Mesenchymal stem cell (in vitro differentiated cells and primary cell): Measurements from ENCODE around the gene ZFPM1.

Experiments used
- DNase-seq: peaks from one replicate; pipeline ENCODE4 v3.0.0-alpha.2; 2013
- H2AFZ ChIP-seq: one replicate; pipeline ENCODE4 v1.6.1; 2013; ENCODE audit warnings: low read depth, mild to moderate bottlenecking, control low read depth, inconsistent platforms, low read length, moderate library complexity
- H2AK5ac ChIP-seq: 2 replicates; pipeline ENCODE4 v1.6.1; 2013; ENCODE audit warnings: low read length, moderate library complexity, mild to moderate bottlenecking, inconsistent platforms; ENCODE audit not compliant: severe bottlenecking
- H2BK120ac ChIP-seq: one replicate; pipeline ENCODE4 v1.6.1; 2013; ENCODE audit warnings: low read depth, mild to moderate bottlenecking, inconsistent platforms, low read length, moderate library complexity
- H2BK12ac ChIP-seq, 2 experiments: one replicate each; pipeline ENCODE4 v1.6.1; 2013; ENCODE audit warnings: inconsistent platforms in 2 of 2, low read length in 2 of 2, mild to moderate bottlenecking in 2 of 2, moderate library complexity in 2 of 2, control low read depth in 1 of 2
- H2BK15ac ChIP-seq: one replicate; pipeline ENCODE4 v1.6.1; 2013; ENCODE audit warnings: mild to moderate bottlenecking, low read depth, inconsistent platforms; ENCODE audit not compliant: poor library complexity, severe bottlenecking
- H2BK5ac ChIP-seq: 2 replicates; pipeline ENCODE4 v1.6.1; 2013; ENCODE audit warnings: low read depth, mild to moderate bottlenecking, low read length, control low read depth, inconsistent platforms; ENCODE audit not compliant: poor library complexity, severe bottlenecking
- H3K14ac ChIP-seq, 2 experiments: one replicate each; pipeline ENCODE4 v1.6.1; 2013; ENCODE audit warnings: inconsistent platforms in 2 of 2, low read length in 2 of 2, control low read depth in 1 of 2, mild to moderate bottlenecking in 1 of 2, moderate library complexity in 1 of 2
- H3K18ac ChIP-seq, 2 experiments: one replicate each; pipeline ENCODE4 v1.6.1; 2013; ENCODE audit warnings: inconsistent platforms in 2 of 2, low read length in 2 of 2, control low read depth in 1 of 2, low read depth in 1 of 2, mild to moderate bottlenecking in 1 of 2
- H3K23ac ChIP-seq, 2 experiments: one replicate each; pipeline ENCODE4 v1.6.1; 2013; ENCODE audit warnings: inconsistent platforms in 2 of 2, low read length in 2 of 2, mild to moderate bottlenecking in 2 of 2, moderate library complexity in 2 of 2, control low read depth in 1 of 2
- H3K27ac ChIP-seq: 2 replicates; pipeline ENCODE4 v1.5.1; 2013; ENCODE audit warnings: mild to moderate bottlenecking, moderate library complexity, low read length, control low read depth, inconsistent platforms; ENCODE audit not compliant: poor library complexity, severe bottlenecking
- H3K27me3 ChIP-seq, 2 experiments: 2 replicates each; pipeline versions ENCODE4 v1.6.1 to v1.7.0; 2013; ENCODE audit warnings: low read length in 2 of 2, mild to moderate bottlenecking in 2 of 2, moderate library complexity in 2 of 2, control low read depth in 1 of 2, inconsistent platforms in 1 of 2; ENCODE audit not compliant: control insufficient read depth in 1 of 2, insufficient read depth in 1 of 2
- H3K36me3 ChIP-seq, 2 experiments: 2 replicates each; pipeline versions ENCODE4 v1.6.1 to v1.7.0; 2013; ENCODE audit warnings: low read length in 2 of 2, control low read depth in 1 of 2, inconsistent platforms in 1 of 2, low read depth in 1 of 2, mild to moderate bottlenecking in 1 of 2; ENCODE audit not compliant: insufficient read depth in 2 of 2, control insufficient read depth in 1 of 2
- H3K4ac ChIP-seq, 2 experiments: one replicate each; pipeline ENCODE4 v1.6.1; 2013; ENCODE audit warnings: inconsistent platforms in 2 of 2, low read length in 2 of 2, mild to moderate bottlenecking in 2 of 2, moderate library complexity in 2 of 2, control low read depth in 1 of 2, low read depth in 1 of 2
- H3K4me1 ChIP-seq: 2 replicates; pipeline ENCODE4 v1.6.1; 2013; ENCODE audit warnings: low read depth, low read length, control low read depth; ENCODE audit not compliant: control insufficient read depth, insufficient read depth
- H3K4me2 ChIP-seq: 2 replicates; pipeline ENCODE4 v1.6.1; 2013; ENCODE audit warnings: low read length, mild to moderate bottlenecking, inconsistent platforms; ENCODE audit not compliant: poor library complexity, severe bottlenecking
- H3K4me3 ChIP-seq, 2 experiments: 2 replicates each; pipeline versions ENCODE4 v1.5.1 to v1.7.0; 2013; ENCODE audit warnings: low read length in 2 of 2, mild to moderate bottlenecking in 2 of 2, control low read depth in 1 of 2, low read depth in 1 of 2; ENCODE audit not compliant: insufficient read depth in 1 of 2
- H3K79me1 ChIP-seq: replicated peaks from 2 replicates; pipeline ENCODE4 v1.6.1; 2013; ENCODE audit warnings: mild to moderate bottlenecking, control low read depth, low read length, inconsistent platforms; ENCODE audit not compliant: poor library complexity, severe bottlenecking
- H3K9ac ChIP-seq: 2 replicates; pipeline ENCODE4 v1.7.0; 2013; ENCODE audit warnings: mild to moderate bottlenecking, low read length, moderate library complexity
- H3K9me3 ChIP-seq: 2 replicates; pipeline ENCODE4 v1.7.0; 2013; ENCODE audit warnings: mild to moderate bottlenecking, low read length; ENCODE audit not compliant: control insufficient read depth
- H4K8ac ChIP-seq: one replicate; pipeline ENCODE4 v1.6.1; 2013; ENCODE audit warnings: inconsistent platforms, mild to moderate bottlenecking, low read length, moderate library complexity
- H4K91ac ChIP-seq: one replicate; pipeline ENCODE4 v1.6.1; 2013; ENCODE audit warnings: mild to moderate bottlenecking, low read length, inconsistent platforms
- WGBS: methylation state at CpG from one replicate; pipeline ENCODE4 v1.1.7; 2013; ENCODE audit warnings: mixed read lengths; 5-methylcytosine and 5-hydroxymethylcytosine counted together

ZFPM1 gene

GRCh38 chr16:88413231-88413630 lies 39.8 kb upstream of the ZFPM1 start:
- no peak overlapping the region for H3K4me2 ChIP-seq
- no peak overlapping the region for H2AK5ac ChIP-seq
- no peak overlapping the region for H3K23ac ChIP-seq
- no peaks in the 10 kb centered on the region for H3K9me3 ChIP-seq
- H3K27me3 ChIP-seq, result no peaks in the 10 kb centered on the region
- no peak overlapping the region for H3K14ac ChIP-seq
- no peak overlapping the region for H2BK15ac ChIP-seq
- no peak overlapping the region for H3K27ac ChIP-seq
- no peak overlapping the region for H3K4me3 ChIP-seq
- no peaks in the 10 kb centered on the region for H3K79me1 ChIP-seq
- H3K18ac ChIP-seq, result no peak overlapping the region
- H2AFZ ChIP-seq, result no peak overlapping the region
- no peak overlapping the region for H2BK5ac ChIP-seq
- WGBS, result 92% methylated on average over 12 of the region's 12 CpGs
- no peak overlapping the region for H2BK120ac ChIP-seq
- H3K9ac ChIP-seq, result no peak overlapping the region
- no peak for DNase-seq
- no peak overlapping the region for H4K91ac ChIP-seq
- no peak overlapping the region for H3K4ac ChIP-seq
- peaks cover 10% of the 10 kb centered on the region for H3K4me1 ChIP-seq
- H4K8ac ChIP-seq, result no peak overlapping the region
- peaks cover 8 to 18% of the 10 kb centered on the region in 2 experiments for H3K36me3 ChIP-seq
- H2BK12ac ChIP-seq, result no peak overlapping the region

- Histone ChIP-seq H3K14ac (peak overlapping the region in 1 of 2 experiments; percentile 50), H3K9ac (no peak overlapping the region), H2BK5ac (no peak overlapping the region), H3K4me1 (peaks cover 7% of the 10 kb centered on the region), H2AK5ac (no peak overlapping the region), H3K4me3 (no peak overlapping the region), H3K4ac (no peak overlapping the region), H3K4me2 (no peak overlapping the region), H3K27ac (no peak overlapping the region), H3K23ac (no peak overlapping the region), H2BK120ac (no peak overlapping the region), H2BK15ac (peak overlapping the region; percentile 55), H2BK12ac (no peak overlapping the region), H3K36me3 (peaks cover 8 to 18% of the 10 kb centered on the region in 2 experiments), H3K27me3 (no peaks in the 10 kb centered on the region), H4K8ac (no peak overlapping the region), H4K91ac (no peak overlapping the region), H2AFZ (no peak overlapping the region), H3K18ac (no peak overlapping the region), H3K9me3 (no peaks in the 10 kb centered on the region), H3K79me1 (no peaks in the 10 kb centered on the region)
- 96% methylated on average over 12 of the region's 12 CpGs for WGBS
- no peak for DNase-seq
Observed at GRCh38 chr16:88413631-88414030, 39.4 kb upstream of the ZFPM1 start.

- Histone ChIP-seq H2BK5ac (no peak overlapping the region), H2BK12ac (no peak overlapping the region), H3K4me2 (no peak overlapping the region), H3K18ac (peak overlapping the region in 1 of 2 experiments; percentile 30), H3K4ac (no peak overlapping the region), H2BK15ac (no peak overlapping the region), H3K36me3 (peaks cover 8 to 15% of the 10 kb centered on the region in 2 experiments), H4K8ac (peak overlapping the region; percentile 13), H3K4me1 (peaks cover 4% of the 10 kb centered on the region), H4K91ac (no peak overlapping the region), H2AK5ac (no peak overlapping the region), H3K27ac (no peak overlapping the region), H3K4me3 (no peak overlapping the region), H3K23ac (no peak overlapping the region), H2BK120ac (no peak overlapping the region), H3K9me3 (no peaks in the 10 kb centered on the region), H3K27me3 (no peaks in the 10 kb centered on the region), H2AFZ (no peak overlapping the region), H3K9ac (no peak overlapping the region), H3K14ac (no peak overlapping the region), H3K79me1 (peaks cover 3% of the 10 kb centered on the region)
- no peak for DNase-seq
- WGBS, result 91% methylated on average over 34 of the region's 34 CpGs
Observed at GRCh38 chr16:88414521-88415380, 38.3 kb upstream of the ZFPM1 start.

- H3K9ac ChIP-seq, result no peak overlapping the region
- H2BK12ac ChIP-seq, result no peak overlapping the region
- no peak overlapping the region for H2AK5ac ChIP-seq
- peak overlapping the region in 1 of 2 experiments; percentile 30 for H3K18ac ChIP-seq
- no peak overlapping the region for H3K4me3 ChIP-seq
- peaks cover 10 to 15% of the 10 kb centered on the region in 2 experiments for H3K36me3 ChIP-seq
- H3K27me3 ChIP-seq, result no peaks in the 10 kb centered on the region
- no peak overlapping the region for H2BK15ac ChIP-seq
- H3K4ac ChIP-seq, result no peak overlapping the region
- H2AFZ ChIP-seq, result no peak overlapping the region
- peaks cover 4% of the 10 kb centered on the region for H3K4me1 ChIP-seq
- no peak overlapping the region for H3K23ac ChIP-seq
- no peak overlapping the region for H4K91ac ChIP-seq
- peaks cover 3% of the 10 kb centered on the region for H3K79me1 ChIP-seq
- H4K8ac ChIP-seq, result peak overlapping the region; percentile 13
- H2BK120ac ChIP-seq, result no peak overlapping the region
- H2BK5ac ChIP-seq, result no peak overlapping the region
- no peak for DNase-seq
- H3K27ac ChIP-seq, result no peak overlapping the region
- H3K9me3 ChIP-seq, result no peaks in the 10 kb centered on the region
- no peak overlapping the region for H3K14ac ChIP-seq
- WGBS, result 90% methylated on average over 5 of the region's 5 CpGs
- H3K4me2 ChIP-seq, result no peak overlapping the region
Observed at GRCh38 chr16:88415381-88415705, 37.7 kb upstream of the ZFPM1 start.
